ENCODE data around the gene SPDYE5.

Gene SPDYE5

DNA sequence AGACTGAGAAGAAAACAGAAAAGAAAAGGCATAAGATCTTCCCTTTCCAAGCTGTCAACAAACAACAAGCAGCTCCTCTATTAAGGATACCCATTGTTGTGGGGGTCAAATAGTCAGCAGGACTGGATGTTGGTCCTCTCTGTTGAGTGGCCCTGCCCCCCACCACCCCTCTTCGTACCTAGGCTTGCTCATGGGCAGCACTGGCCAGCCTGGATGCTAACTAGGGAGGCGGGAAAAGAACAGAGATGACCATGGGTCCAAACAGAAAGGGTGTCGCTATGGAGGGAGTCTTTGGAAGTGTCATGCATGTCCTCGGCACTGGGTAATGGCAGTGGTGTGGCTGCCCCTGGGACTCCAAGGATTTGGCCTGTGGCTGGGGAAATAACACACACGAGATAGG lies 45.6 kb downstream of the SPDYE5 start:
- no peak for DNase-seq

DNA sequence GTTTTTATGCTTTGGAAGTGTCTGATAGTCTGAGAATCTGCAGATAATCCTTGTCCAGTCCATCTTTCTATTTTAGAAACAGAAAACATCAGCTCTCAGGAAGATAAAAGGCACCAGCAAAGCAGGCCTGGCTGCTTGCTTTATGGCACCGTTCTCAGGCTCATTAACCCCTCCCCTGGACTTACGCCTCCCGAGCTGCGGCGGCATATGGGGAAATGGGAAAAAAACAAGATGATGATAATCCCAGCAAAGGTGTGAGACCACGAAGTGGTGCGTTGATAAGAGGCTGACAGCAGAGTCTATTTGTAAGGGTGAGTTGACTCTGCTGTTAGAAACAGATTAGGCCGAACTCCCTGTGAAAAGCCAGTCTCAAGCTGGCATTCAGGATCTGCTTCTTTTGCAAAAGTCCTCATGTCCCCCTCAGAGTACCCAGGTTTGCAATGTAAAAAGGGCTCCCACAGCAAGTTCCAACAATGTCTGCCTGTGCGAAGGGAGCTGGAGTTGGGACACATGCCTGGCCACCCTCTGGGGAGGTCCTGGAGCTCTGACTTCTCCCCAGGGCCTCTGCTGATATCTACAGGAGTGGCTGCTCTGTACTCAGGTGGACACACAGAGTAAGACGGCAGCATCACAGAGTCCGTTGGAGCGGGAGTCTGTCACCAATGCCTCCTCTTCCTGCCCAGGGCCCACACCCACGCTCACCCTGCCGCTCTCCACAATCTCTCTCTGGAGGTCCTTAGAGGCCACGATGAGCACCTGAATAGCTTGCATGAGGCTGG lies 54.3 kb downstream of the SPDYE5 start:
- DNase-seq: no peak
